Muscle layer of duodenum (tissue), 2 donors: Measurements from ENCODE around the gene PTPRN2.
A peak's percentile ranks its signal among the peaks of the same experiment; 100 is the strongest.
"Not testable (repeated sequence)": the region's sequence is repeated elsewhere in the genome, so short reads cannot be mapped to it uniquely, and the experiment has no call there.

Experiments
- H3K27ac ChIP-seq: one replicate; pipeline ENCODE4 v1.7.0; 2013; ENCODE audit warnings: mild to moderate bottlenecking, low read length
- H3K27me3 ChIP-seq: one replicate; pipeline ENCODE4 v1.7.0; 2013; ENCODE audit warnings: low read depth, mild to moderate bottlenecking, control low read depth, low read length
- H3K36me3 ChIP-seq, 2 donors: one replicate each; pipeline ENCODE4 v1.7.0; 2013; ENCODE audit warnings: low read length in 2 of 2, control low read depth in 1 of 2, mild to moderate bottlenecking in 1 of 2; ENCODE audit not compliant: insufficient read depth in 2 of 2, control insufficient read depth in 1 of 2
- H3K4me1 ChIP-seq, 2 donors: one replicate each; pipeline ENCODE4 v1.7.0; 2013; ENCODE audit warnings: low read length in 2 of 2, mild to moderate bottlenecking in 2 of 2, control low read depth in 1 of 2, moderate library complexity in 1 of 2; ENCODE audit not compliant: insufficient read depth in 2 of 2, control insufficient read depth in 1 of 2
- H3K4me3 ChIP-seq, 2 donors: one replicate each; pipeline ENCODE4 v1.7.0; 2013; ENCODE audit warnings: low read length in 2 of 2, low read depth in 1 of 2, mild to moderate bottlenecking in 1 of 2
- H3K9me3 ChIP-seq, 2 donors: one replicate each; pipeline ENCODE4 v1.7.0; 2013; ENCODE audit warnings: low read length in 2 of 2, control low read depth in 1 of 2, mild to moderate bottlenecking in 1 of 2; ENCODE audit not compliant: control insufficient read depth in 1 of 2
- donor health status: healthy.

Gene PTPRN2

DNA sequence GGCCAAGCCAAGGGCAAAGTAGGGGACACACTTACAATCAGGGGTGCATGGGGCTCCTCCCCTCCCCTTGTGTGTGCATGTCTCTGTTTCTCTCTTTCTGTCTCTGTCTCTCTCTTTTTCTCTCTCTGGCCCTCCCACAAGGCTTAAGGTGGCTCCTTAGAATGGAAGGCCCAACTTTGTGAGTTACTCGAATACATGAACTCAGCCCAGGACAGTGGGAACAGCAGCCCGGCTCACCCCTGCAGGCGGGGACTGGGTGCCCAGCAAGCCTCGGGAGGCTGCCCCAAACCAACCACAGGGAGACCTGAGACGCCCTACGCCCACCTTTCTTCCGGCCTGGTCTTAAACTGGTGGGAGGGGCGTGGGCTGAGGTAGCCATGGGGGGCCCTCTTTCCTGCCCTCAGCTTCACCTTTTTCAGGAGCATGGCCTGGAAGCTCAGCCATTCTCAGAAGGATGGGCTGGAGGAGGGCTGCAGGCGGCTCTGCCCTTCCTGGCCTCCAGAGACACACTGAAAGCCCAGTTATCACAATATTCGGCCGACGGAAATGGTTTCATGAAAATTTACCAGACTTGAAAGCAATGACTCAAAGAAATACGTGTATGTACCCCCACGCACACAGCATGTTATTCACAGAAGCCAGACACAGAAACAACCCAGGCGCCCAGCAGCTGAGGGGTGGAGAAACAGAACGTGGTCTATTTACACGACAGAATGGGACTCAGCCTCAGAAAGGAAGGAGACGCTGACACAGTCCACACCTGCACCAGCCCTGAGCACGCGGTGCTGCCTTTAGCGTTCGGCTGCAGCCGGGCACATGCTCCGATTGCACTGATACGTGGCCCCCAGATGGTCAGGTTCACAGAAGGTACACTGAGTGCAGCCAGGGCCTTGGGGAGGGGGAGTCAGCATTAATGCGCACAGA lies 229.5 kb downstream of the PTPRN2 start:
- no peak overlapping the region for H3K27ac ChIP-seq
- no peaks in the 10 kb centered on the region for H3K36me3 ChIP-seq
- H3K4me1 ChIP-seq: no peaks in the 10 kb centered on the region
- peaks cover 0 to 20% of the 10 kb centered on the region in 2 donors for H3K9me3 ChIP-seq
- H3K27me3 ChIP-seq: no peaks in the 10 kb centered on the region
- H3K4me3 ChIP-seq: no peak overlapping the region

DNA sequence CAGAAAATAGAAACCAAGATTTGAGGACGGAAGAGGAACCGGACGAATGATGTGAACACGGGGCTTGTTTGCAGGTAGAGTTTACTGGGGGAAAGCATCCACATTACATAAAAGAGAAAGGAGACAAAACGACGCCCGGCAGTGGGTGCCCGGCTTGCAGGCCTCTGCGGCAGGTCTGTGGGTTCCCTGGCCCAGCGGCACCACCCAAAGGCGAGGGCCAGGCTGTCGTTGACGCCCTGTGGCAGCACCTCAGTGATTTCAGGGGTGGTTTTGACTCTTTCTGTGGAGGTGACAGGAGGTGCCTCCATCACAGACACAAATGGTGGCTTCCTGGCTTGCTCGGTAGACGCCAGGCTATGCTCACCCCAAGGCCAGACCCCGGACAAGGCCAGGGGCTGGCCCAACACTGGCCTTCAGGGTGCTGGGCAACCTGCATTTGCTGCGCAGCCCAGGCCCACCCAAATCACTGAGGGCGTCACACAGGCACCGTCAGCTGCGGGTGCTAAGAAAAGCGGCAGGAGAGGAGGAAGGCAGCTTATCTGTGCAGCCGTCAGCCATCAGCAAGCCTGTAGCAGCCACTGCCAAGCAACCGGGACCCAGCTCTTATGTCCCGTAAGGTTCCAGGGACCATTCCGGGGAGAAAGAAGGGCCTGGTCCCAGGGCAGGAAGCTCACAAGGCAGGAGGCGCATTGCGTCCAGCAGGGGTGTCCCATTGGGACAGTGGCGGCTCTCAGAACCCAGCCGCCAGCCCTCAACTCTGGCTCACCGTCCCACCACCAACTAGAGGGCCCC lies 230.3 kb downstream of the PTPRN2 start:
- no peak overlapping the region for H3K4me3 ChIP-seq
- no peaks in the 10 kb centered on the region for H3K4me1 ChIP-seq
- H3K27ac ChIP-seq: no peak overlapping the region
- H3K9me3 ChIP-seq: peaks cover 0 to 20% of the 10 kb centered on the region in 2 donors
- no peaks in the 10 kb centered on the region for H3K36me3 ChIP-seq
- H3K27me3 ChIP-seq: no peaks in the 10 kb centered on the region

DNA sequence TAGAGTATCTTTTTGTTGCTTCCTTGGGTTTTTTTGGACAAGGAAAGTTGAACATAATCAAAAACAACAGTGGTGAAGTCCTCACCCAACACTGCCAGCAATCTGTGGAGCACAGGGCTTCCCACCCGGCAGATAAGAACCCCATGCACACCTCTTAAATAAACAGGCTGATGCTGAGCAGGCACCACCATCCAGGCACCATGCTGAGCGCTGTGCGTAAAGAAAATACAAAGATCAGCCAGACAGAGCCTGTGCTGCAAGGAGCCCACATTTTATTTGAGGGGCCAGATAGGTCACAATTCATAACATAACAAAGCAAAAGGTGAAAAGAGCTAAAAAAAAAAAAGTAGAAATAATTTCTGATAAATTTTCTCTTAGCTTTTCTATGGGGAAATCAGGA lies 231.2 kb downstream of the PTPRN2 start:
- Histone ChIP-seq H3K36me3 (no peaks in the 10 kb centered on the region), H3K4me3 (no peak overlapping the region), H3K27ac (no peak overlapping the region), H3K9me3 (peaks cover 0 to 20% of the 10 kb centered on the region in 2 donors), H3K4me1 (no peaks in the 10 kb centered on the region), H3K27me3 (no peaks in the 10 kb centered on the region)

DNA sequence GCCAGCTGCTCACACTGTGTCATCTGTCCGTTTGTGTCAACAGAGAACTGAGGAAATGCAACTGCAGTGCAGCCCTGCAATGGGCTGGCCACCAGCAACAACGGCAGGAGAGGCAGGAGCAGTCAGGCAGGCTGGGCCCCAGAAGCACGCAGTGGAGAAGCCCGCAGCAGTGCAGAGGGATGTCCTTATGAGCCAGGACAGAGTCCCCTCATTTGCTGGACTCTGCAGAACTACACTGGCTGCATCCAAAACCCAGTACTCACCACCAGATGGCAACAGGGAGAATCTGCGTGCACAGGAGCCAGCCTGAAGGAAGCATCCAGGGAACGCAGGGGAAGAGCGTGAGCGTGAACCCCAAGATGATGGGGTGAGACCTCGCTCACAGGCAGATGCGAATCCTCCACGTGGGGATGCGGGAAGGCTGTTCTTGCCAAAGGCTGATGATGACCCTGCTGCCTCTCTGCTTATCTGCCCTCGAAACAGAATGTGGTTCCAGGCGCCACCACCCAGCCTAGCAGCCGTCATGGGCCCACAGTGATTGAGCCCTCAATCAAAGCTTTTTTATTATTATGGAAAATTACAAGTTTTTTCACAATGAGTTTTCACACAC lies 232.1 kb downstream of the PTPRN2 start:
- Histone ChIP-seq H3K27me3 (no peaks in the 10 kb centered on the region), H3K36me3 (no peaks in the 10 kb centered on the region), H3K4me3 (peak overlapping the region in 1 of 2 donors; percentile 22), H3K4me1 (no peaks in the 10 kb centered on the region), H3K9me3 (peaks cover 0 to 20% of the 10 kb centered on the region in 2 donors), H3K27ac (no peak overlapping the region)

DNA sequence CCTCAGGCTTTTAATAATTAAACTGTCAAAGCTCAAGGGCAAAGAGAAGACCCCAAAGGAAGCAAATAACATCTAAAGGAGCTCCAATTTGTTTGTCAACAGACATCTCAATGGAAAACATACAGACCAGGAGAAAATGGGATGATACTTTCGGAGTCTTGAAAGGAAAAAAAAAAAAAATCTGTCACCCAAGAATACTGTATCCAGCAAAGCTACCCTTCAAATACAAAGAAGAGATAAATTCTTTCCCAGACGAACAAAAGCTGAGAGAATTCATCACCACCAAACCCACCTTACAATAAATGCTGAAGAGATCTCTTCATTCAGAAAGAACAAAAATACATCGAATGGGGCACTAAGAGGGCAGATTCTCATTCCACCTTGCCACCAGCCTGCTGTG lies 232.8 kb downstream of the PTPRN2 start:
- H3K27ac ChIP-seq: no peak overlapping the region
- H3K36me3 ChIP-seq: no peaks in the 10 kb centered on the region
- peaks cover 0 to 20% of the 10 kb centered on the region in 2 donors for H3K9me3 ChIP-seq
- no peaks in the 10 kb centered on the region for H3K27me3 ChIP-seq
- H3K4me3 ChIP-seq: no peak overlapping the region
- H3K4me1 ChIP-seq: no peaks in the 10 kb centered on the region

DNA sequence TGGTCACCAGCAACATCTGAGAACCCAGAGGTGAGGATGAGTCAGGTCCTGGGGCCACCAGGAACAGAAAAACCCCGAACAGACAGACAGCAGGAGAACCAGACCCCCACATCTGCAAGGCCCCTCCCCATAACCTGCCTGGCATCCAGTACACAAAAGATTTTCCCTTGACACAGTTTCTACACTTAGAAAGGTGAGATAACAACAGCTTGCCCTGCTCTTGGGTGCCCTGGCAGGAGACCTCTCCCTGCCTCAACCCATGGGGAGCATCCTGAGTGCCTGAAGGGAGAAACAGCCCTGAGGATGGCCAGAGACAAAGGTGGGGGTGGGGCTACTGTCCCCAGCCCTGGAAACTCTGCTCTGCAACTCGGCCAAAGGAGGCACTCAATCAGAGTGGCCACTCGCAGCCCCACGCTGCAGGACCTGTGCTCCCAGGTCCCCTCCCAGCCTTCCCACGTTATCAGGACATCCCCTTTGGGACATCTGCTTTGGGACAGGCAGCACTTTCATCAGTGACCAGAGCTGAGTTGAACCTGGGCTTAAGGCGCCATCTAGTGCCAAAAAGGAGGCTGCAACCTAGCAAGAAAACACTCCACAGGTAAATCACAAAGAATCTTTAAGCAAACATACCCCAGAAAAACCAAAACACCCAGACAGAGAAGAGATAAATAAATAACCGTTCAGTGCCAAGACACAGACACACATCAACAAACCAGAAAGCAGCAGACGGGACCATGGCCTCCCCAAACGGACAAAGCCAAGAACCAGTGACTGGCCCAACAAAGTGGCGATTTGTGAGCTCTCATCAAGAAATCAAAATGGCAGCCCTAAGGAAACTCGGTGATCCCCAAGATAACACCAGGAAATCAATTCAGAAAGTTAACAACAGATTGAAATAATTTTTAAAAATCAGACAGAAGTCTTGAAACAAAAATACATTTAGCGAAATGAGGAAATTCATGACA lies 233.7 kb downstream of the PTPRN2 start:
- no peaks in the 10 kb centered on the region for H3K27me3 ChIP-seq
- H3K36me3 ChIP-seq: no peaks in the 10 kb centered on the region
- H3K4me3 ChIP-seq: no peak overlapping the region
- H3K9me3 ChIP-seq: peaks cover 0 to 20% of the 10 kb centered on the region in 2 donors
- no peaks in the 10 kb centered on the region for H3K4me1 ChIP-seq
- no peak overlapping the region for H3K27ac ChIP-seq

DNA sequence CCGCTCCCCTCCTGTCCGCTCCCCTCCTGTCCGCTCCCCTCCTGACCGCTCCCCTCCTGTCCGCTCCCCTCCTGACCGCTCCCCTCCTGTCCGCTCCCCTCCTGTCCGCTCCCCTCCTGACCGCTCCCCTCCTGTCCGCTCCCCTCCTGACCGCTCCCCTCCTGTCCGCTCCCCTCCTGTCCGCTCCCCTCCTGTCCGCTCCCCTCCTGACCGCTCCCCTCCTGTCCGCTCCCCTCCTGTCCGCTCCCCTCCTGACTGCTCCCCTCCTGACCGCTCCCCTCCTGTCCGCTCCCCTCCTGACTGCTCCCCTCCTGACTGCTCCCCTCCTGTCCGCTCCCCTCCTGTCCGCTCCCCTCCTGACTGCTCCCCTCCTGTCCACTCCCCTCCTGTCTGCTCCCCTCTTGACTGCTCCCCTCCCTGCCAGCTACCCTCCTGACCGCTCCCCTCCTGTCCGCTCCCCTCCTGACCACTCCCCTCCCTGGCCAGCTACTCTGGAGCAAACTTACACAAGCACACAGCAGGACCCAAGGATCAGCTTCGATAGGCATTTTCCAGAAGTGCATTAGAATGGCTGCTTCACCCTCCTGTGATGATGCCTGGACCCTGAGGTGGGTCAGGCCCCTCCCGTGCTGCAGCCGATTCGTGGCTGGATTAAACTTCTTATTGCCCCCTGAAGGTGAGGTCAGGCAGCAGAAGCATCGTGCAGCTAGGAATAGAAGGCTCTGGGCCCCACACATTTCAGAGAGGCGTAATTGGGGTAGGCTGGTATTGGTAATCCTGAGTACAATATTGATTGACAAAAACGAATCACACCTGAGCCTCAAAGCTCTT lies 235.5 kb downstream of the PTPRN2 start:
- not testable (repeated sequence) for H3K36me3 ChIP-seq, H3K27ac ChIP-seq, H3K4me1 ChIP-seq

DNA sequence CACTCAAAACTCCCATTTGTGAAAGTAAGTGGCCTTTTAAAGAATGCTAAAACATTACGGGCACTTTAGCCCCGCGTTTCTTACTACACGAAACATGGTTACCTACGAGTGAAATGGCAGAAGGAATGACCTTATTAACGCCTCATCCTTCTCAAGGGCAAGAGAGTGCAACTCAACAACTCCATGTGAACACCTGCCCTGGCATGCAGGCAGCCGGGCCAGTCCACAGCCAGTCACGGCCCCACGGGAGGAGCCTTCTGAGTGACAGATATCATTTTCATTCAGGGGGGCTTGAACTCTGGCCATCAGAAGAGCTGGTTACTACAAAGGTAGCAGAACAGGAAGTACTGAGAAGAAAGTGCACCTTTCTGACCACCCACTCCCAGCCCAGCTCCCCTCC lies 236.1 kb downstream of the PTPRN2 start:
- Histone ChIP-seq H3K9me3 (peaks cover 0 to 20% of the 10 kb centered on the region in 2 donors), H3K4me3 (no peak overlapping the region), H3K4me1 (no peaks in the 10 kb centered on the region), H3K27me3 (no peaks in the 10 kb centered on the region), H3K27ac (no peak overlapping the region), H3K36me3 (no peaks in the 10 kb centered on the region)

More for the DNA sequence above, 235.5 kb downstream of the PTPRN2 start:
- H3K4me3 ChIP-seq, H3K27me3 ChIP-seq: not testable (repeated sequence)
- peaks cover 0 to 20% of the 10 kb centered on the region in 2 donors for H3K9me3 ChIP-seq

DNA sequence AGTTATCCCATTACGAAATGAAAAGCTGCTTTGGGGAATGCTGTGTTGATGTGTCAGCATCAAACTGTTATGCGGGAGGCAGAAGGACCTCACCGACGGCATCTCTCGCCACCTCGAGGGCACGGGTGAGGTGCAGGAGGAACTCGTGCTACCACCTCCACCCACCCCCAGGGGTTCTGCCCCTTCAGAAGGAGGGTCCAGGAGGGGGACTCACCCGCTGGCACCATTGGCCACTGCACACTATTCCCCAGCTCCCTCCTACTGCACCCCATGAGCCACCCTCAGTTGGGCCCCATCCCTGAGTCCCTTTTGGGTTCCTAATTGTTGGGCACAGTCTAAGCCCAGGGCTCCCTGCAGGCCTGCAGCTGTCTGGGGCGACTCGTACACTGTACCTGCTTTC lies 236.6 kb downstream of the PTPRN2 start:
- no peaks in the 10 kb centered on the region for H3K4me1 ChIP-seq
- no peak overlapping the region for H3K4me3 ChIP-seq
- no peaks in the 10 kb centered on the region for H3K36me3 ChIP-seq
- no peak overlapping the region for H3K27ac ChIP-seq
- peaks cover 0 to 20% of the 10 kb centered on the region in 2 donors for H3K9me3 ChIP-seq
- no peaks in the 10 kb centered on the region for H3K27me3 ChIP-seq
